HG03558 (cell line): ENCODE data around the gene KY.

Source experiments
- ATAC-seq: cut with Tn5 transposase; IDR thresholded peaks from one replicate; pipeline ENCODE4 v1.9.1; 2021; ENCODE audit warnings: moderate number of reproducible peaks; ENCODE audit not compliant: unreplicated experiment; ENCODE audit errors: extremely low read depth

KY gene

GRCh38 chr3:134646086-134646485 is 4.7 kb downstream of the KY start:
- no peak for ATAC-seq

- ATAC-seq: no peak
These were observed 5.3 kb downstream of the KY start for GRCh38 chr3:134645515-134645914.

GRCh38 chr3:134644731-134645514 is 5.9 kb downstream of the KY start:
- ATAC-seq: no peak

GRCh38 chr3:134643150-134643675 is 7.6 kb downstream of the KY start:
- ATAC-seq: no peak

GRCh38 chr3:134642445-134643149 is 8.2 kb downstream of the KY start:
- no peak for ATAC-seq

- no peak for ATAC-seq
These were observed 9.0 kb downstream of the KY start for GRCh38 chr3:134641671-134642300.

GRCh38 chr3:134640872-134641470 is 9.9 kb downstream of the KY start:
- no peak for ATAC-seq

- ATAC-seq: no peak
These were observed 10.4 kb downstream of the KY start for GRCh38 chr3:134640378-134640777.

GRCh38 chr3:134638385-134639030 is 12.3 kb downstream of the KY start:
- no peak for ATAC-seq

- ATAC-seq: no peak
These were observed 14.4 kb downstream of the KY start for GRCh38 chr3:134636406-134636805.

GRCh38 chr3:134630506-134630905 is 20.3 kb downstream of the KY start:
- no peak for ATAC-seq

GRCh38 chr3:134628884-134629283 is 21.9 kb downstream of the KY start:
- no peak for ATAC-seq

GRCh38 chr3:134627831-134628230 is 23.0 kb downstream of the KY start:
- no peak for ATAC-seq

GRCh38 chr3:134625885-134626741 is 24.7 kb downstream of the KY start:
- ATAC-seq: no peak

- no peak for ATAC-seq
These were observed 25.4 kb downstream of the KY start for GRCh38 chr3:134625462-134625861.

- no peak for ATAC-seq
These were observed 26.1 kb downstream of the KY start for GRCh38 chr3:134624537-134625287.

GRCh38 chr3:134623615-134624245 is 27.1 kb downstream of the KY start:
- no peak for ATAC-seq

GRCh38 chr3:134622806-134623365 is 27.9 kb downstream of the KY start:
- no peak for ATAC-seq
